NCI-H2107 (cell line): ENCODE data around the gene FAXC.
"Not testable (repeated sequence)": the region's sequence is repeated elsewhere in the genome, so short reads cannot be mapped to it uniquely, and the experiment has no call there.

Source experiments
- DNase-seq: peaks from one replicate; lab custom pipeline; 2025; lab: John Stamatoyannopoulos, UW

Gene FAXC

GRCh38 chr6:99287523-99287922 lies 62.0 kb downstream of the FAXC start:
- no peak for DNase-seq

DNA sequence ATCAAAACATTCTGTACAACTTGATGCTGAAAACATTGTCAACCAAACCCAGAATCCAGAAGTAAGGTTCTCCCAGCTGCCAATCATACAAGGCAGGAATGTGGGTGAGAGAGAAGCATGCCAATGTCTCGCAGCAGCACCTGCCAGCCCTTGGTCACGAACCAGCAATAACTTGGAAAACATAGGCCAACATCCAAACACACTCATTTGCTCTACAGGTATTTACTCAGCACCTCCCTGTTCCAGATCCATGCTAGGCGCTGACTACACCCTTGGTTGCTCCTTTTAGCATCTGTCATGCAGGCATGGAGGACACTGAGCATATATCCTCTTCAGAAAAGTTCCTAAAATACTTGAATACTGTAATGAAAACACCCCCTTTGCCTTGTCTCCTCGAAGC lies 63.6 kb downstream of the FAXC start:
- DNase-seq: no peak

DNA sequence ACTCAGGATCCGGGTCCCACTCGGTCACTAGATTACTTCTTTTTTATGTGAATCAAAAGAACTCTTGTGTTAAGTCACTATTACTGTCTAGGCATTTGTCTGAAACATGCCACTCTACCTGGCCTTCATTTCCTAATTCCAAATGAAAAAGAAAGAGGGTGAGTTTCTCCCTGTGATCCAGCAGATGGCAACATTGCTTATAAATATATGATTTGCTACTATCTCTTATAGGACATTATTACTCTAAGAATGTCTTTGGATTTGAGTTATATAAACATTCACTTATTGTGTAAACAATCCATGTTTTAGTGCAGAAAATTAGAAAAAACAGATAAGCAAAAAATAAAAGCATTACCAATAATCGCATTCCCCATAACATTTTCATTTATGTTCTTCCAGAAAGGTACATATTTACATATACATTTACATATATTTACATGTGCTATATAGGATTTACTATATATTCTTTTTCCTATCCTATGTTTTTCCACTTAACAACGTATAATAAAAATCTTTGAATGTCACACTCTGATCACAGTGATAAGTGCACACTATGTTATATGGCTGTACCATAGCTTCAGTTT lies 66.9 kb downstream of the FAXC start:
- no peak for DNase-seq

DNA sequence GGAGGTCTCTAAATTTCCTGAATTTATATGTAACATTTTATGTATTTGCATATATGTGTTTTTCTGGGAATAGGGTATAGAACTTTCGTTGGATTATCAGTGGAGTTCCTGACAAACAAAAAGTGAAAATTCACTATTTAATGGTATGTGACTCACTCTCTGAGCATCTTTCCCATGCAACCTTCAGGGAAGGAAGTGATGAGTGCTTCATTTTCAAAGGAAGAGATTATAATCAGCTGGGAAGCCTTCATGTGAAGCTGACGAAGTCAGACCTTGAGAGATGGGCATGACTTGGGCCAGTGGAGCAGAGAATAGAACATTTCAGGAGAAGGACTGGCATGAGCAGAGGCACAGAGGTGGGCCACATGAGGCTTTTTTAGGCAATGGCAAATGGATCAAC lies 72.7 kb downstream of the FAXC start:
- DNase-seq: no peak

DNA sequence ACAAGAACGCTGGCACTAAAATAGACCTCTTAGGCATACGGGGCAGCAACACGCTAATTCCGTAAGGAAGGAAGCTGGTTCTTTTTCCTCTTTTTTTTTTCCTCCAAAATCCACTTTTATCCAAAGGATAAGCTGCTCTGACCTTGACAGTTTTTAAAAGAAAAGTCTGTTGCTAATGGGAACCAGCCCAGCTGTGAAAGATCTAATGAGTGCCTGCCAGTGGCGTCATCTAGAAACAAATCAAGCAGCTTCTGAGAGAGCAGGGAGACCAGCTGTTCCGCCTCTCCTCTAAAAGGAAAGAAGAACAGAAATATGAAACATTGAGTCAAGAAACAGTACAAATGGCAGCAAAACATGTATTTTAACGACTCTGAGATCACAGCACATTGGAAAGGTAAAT lies 78.6 kb downstream of the FAXC start:
- no peak for DNase-seq

DNA sequence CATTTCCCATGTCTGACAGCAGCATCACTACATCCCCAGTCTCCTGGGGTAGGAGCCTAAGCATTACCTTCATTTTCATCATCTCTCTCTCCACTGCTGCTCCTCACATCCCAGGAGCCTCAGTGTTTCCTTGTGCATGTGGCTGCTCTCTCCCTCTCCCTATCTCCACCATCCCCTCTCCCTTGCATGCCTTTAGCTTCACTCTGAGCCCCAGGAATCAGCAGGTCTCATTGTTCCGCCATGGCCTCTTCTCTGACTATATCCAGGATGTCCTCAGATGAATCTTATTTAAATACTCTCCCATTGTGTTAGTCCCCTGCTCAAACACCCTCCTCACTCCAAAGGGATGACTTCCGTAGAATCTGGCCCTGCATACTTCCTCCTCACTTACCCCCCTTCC lies 79.4 kb downstream of the FAXC start:
- no peak for DNase-seq

DNA sequence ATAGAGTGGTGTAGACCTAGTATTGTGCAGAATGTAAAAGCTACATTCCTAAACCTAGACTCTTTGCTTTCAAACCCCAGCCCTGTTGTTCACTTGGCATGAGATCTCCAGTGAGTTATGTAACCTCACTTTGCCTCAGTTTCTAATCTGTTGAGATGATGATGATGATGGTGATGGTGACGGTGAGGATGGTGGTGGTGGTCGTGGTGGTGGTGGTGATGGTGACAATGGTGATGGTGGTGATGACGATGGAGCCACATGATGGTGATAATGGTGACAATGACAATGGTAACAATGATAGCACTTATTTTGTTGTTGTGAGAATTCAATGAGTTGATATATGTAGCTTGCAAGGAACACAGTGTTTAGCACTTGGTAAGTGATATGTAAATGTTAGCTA lies 80.3 kb downstream of the FAXC start:
- DNase-seq: no peak

DNA sequence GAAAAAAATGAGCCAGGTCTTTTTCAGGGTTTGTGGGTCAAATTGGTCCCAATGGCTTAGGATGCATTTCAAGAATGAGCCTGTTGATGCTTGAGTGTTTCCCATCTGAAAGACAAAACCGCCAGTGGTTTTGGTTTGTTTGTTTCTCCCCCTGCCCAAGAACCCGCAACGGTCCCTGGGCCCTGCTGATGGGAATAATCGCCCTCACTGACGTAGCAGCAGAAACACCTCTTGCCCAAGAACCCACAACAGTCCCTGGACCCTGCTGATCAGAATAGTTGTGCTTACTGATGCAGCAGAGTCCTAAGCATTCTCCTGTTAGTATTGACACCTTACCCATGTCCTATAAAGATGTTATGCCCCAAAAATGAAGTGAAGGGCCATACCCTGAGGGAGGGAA lies 82.5 kb downstream of the FAXC start:
- not testable (repeated sequence) for DNase-seq

GRCh38 chr6:99265447-99265846 lies 84.0 kb downstream of the FAXC start:
- not testable (repeated sequence) for DNase-seq

GRCh38 chr6:99254616-99255550 lies 94.6 kb downstream of the FAXC start:
- no peak for DNase-seq

- DNase-seq: no peak
These were observed 96.2 kb downstream of the FAXC start for GRCh38 chr6:99253271-99253670.

DNA sequence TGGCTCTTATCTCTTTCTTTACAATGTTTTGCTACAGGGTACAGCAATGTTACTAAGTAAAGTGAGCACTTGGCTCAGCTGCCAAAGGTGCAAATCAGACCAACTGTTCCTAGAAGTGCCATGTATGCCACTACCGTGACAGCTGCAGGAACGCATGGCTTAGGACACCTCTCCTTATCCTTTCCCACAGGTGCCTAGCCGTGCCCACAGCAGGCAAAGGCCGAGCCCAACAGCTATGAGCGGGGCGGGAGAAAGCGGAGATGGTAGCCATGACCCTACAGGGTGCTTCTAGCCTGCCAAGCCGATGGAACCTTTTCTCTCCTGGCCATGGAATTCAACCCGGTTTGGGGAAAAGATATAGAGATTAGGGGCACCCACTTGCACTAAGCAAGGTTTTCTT lies 97.1 kb downstream of the FAXC start:
- DNase-seq: no peak

DNA sequence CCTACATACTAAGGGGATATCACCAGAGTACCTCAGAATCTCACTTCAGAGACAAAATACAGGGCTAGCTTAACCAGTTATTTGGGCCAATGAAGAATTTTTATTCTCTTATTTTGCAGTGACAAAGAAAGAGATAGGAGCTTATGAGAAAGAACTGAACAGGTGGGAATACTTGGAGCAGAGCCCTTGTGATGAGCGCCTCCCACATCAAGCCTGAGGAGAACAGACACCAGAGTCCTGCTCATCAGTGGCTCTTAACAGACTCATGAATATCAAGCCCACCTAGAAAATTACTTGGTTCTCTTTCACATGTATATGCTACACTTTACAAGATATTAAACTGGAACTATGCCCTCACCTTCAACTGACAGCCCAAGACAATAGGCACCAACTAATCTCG lies 99.0 kb downstream of the FAXC start:
- no peak for DNase-seq

- DNase-seq: no peak
These were observed 102.9 kb downstream of the FAXC start for GRCh38 chr6:99246602-99247001.

DNA sequence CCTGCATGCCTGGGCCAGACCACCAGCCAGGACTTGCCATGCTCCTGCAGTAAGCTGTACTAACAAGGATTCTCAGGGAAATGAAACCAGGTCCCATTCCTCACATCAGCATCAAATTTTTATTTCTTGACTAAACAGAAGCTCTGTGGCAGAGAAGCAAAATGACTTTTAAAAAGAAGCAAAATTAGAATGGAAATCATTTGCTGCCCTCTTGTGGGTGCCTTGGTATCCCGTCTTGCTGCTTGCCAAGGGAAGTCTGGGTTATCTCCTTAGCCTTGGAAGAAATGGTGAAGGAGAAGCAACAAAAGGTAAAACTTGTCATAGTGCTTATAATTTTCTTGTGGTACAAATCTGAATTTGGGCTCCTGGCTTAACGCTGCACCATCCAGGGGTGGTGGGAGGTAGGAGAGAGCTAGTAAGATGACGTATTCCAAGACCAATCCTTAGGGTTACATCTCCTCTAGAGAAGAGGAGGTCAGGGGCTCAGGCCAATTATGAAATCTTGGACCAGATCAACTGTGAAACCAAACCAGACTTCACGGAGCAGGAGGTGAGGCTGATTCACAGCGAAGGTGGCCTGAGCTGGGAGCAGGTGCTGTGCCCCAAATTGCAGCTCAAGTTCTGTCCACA lies 107.5 kb downstream of the FAXC start:
- peak; percentile 1 for DNase-seq

GRCh38 chr6:99236010-99236409 lies 113.5 kb downstream of the FAXC start:
- DNase-seq: no peak

DNA sequence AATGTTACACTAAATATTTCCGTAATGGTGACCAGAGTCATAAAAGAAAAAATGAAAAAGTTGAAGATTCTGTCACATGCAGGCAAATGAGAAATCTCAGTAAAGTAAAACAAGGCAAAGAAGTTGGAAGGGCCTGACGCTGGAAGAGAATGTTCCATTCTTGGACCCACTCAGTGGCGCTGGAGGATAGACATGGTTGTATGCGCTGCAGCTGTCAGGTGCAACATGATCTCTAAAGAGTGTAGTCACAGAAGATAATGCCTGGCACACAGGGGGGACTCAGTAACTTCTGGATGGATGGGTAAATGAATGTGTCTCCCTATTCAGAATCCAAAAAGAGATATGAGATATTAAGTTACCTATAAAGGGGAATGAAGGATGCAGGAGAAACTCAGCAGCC lies 116.3 kb downstream of the FAXC start:
- no peak for DNase-seq

GRCh38 chr6:99232056-99232455 lies 117.4 kb downstream of the FAXC start:
- no peak for DNase-seq

- no peak for DNase-seq
These were observed 124.3 kb downstream of the FAXC start for GRCh38 chr6:99225172-99225571.
